Stimulated activated CD8-positive, alpha-beta memory T cell treated with anti-CD3 and anti-CD28 coated beads, Interleukin-7, amount 100 ng/mL, for 24 hours (primary cell): ENCODE results near the gene ZGLP1.

Experiments used
- DNase-seq: peaks from one replicate; pipeline ENCODE4 v3.0.0-alpha.2; 2020; ENCODE audit warnings: low read depth

The ZGLP1 gene

DNA sequence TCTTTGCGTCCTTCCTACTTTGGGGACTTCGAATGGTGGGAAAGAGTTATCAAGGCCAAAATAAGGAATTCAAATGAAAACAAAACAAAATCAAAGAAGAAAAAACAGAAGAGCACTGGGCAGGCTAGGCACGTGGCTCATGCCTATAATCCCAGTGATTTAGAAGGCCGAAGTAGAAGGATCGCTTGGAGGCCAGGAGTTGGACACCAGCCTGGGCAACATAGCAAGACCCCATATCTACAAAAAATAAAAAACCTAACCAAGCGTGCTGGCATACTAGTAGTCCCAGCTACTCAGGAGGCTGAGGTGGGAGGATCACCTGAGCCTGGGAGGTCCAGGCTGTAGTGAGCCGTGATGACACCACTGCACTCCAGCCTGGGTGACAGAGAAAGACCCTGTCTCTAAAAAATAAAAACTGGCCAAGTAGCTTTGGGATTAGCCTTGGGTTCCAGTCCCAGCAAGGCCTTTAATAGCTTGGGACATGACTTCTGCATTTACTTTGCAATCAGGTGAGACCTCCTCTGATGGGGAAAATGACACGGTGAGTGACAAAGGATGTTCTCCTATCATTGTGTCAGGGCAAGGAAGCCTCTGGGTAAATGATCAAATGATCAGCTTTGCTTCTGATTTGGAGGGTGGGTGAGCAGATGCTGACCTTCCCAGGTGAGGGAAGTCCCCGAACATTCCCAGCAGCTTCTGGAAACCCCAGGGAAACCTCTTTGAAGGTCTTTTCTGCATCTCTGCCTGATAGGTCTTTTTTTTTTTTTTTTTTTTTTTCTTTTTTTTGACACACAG lies 31.6 kb downstream of the ZGLP1 start:
- DNase-seq = no peak

- DNase-seq = no peak
Measured at GRCh38 chr19:10274589-10274988, 35.0 kb downstream of the ZGLP1 start.

DNA sequence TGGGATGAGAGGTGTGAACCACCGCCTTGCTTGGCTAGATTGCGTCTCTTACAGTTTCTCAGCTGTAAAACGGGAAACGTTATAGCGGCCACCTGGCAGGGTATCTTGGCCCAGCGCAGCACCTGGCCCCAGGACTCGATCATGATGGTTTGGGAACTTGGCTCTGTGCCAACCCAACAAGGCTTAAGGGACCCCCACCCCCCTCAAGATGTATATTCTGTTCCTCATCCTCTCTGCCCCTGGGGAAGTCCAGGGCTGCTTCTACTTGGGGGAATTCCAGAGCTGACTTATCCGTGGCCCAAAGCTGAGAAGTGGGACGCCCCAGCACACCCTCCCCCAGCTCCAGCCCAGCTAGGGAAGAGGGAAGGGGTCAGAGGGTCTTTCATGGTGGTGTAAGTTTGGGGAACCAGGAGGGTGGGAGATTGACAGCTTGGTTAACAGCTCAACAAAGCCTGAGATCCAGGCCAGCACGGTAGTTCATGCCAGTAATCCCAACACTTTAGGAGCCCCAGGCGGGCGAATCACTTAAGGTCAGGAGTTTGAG lies 38.0 kb downstream of the ZGLP1 start:
- DNase-seq = no peak

DNA sequence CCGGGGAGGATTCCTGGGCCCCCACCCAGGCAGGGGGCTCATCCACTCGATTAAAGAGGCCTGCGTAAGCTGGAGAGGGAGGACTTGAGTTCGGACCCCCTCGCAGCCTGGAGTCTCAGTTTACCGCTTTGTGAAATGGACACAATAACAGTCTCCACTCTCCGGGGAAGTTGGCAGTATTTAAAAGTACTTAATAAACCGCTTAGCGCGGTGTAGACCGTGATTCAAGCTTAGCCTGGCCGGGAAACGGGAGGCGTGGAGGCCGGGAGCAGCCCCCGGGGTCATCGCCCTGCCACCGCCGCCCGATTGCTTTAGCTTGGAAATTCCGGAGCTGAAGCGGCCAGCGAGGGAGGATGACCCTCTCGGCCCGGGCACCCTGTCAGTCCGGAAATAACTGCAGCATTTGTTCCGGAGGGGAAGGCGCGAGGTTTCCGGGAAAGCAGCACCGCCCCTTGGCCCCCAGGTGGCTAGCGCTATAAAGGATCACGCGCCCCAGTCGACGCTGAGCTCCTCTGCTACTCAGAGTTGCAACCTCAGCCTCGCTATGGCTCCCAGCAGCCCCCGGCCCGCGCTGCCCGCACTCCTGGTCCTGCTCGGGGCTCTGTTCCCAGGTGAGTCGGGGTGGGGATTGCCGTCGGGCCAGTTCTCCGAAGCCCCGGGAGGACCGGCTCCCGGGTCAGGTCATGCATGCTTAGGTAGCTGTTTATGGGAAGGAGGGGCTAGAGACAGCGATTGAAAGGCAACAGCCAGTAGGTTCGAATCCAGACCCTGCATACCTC lies 38.8 kb downstream of the ZGLP1 start, which contains the start of gene ICAM1:
Gene ICAM1, plus strand, starts transcription at position 505 of the 779 bp plus-strand sequence. Its CDS starts 40 bp downstream, at position 545.
- peak; percentile 43 for DNase-seq

DNA sequence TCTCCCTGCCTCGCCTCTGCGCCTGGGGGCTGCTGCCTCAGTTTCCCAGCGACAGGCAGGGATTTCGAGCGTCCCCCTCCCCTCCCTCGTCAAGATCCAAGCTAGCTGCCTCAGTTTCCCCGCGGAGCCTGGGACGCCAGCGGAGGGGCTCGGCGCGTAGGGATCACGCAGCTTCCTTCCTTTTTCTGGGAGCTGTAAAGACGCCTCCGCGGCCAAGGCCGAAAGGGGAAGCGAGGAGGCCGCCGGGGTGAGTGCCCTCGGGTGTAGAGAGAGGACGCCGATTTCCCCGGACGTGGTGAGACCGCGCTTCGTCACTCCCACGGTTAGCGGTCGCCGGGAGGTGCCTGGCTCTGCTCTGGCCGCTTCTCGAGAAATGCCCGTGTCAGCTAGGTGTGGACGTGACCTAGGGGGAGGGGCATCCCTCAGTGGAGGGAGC lies 39.4 kb downstream of the ZGLP1 start:
- DNase-seq = peak; percentile 54

DNA sequence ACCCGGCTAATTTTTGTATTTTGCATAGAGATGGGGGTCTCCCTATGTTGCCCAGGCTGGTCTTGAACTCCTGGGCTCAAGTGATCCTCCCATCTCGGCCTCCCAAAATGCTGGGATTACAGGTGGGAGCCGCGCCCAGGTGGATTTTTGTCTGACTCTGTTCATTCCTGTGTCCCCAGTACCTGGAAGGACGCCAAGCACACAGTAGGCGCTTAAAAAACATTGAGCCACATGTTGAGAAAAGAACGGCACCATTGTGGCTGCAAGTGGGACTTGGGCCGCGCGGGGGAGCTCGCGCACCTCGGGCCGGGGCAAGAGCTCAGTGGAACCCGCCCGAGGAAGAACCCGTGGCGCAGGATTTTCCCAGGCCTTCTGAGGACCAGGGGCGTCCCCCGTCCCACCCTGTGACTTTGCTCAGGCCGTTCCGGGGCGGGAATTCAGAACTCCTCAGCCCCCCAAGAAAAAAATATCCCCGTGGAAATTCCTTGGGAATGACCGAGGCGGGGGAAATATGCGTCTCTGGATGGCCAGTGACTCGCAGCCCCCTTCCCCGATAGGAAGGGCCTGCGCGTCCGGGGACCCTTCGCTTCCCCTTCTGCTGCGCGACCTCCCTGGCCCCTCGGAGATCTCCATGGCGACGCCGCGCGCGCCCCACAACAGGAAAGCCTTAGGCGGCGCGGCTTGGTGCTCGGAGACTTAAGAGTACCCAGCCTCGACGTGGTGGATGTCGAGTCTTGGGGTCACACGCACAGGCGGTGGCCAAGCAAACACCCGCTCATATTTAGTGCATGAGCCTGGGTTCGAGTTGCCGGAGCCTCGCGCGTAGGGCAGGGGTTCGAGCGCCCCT lies 40.1 kb downstream of the ZGLP1 start:
- peak; percentile 81 for DNase-seq

DNA sequence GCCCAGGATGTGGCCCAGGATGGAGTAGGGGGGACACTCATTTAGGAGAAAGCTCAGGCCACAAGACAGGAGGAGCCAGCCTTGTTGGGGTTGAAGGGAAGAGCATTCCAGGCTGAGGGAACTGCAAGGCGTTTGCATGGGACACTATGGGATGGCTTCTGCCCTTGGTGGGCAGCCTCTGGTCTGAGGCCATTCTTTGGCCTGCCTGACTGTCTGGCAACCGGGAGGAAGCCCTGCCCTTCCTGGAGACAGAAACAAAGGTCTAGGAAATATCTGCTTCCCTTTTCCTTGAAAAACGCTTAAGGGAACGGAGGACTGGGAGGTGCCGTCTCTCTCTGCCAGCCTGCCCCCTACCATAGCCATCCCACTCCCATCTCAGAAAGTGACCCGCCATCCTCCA lies 41.5 kb downstream of the ZGLP1 start:
- DNase-seq = no peak

GRCh38 chr19:10266706-10267105 lies 42.9 kb downstream of the ZGLP1 start:
- DNase-seq = no peak

- DNase-seq = no peak
Measured at GRCh38 chr19:10262771-10263170, 46.8 kb downstream of the ZGLP1 start.

DNA sequence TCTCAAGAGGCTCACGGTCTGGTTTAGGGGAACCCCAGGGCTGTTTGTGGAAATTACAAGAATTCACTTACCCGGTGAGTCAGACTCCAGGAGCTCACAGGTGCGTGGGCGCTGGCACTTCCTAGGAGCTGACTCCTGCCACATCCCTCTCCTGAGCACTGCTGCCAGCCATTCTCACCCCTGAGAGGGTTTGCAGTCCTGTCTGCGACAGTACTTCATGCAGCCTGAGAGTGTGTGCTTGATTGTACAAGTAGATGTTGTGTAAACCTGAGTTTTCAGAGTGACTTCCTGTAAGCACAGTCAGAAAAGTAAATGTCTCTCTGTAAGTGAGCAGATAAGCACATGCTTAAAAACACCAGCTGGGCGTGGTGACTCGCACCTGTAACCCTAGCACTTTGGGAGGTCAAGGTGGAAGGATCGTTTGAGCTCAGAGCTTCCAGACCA lies 49.5 kb downstream of the ZGLP1 start:
- DNase-seq = peak; percentile 27

- peak; percentile 90 for DNase-seq
Measured at GRCh38 chr19:10259162-10259905, 50.3 kb downstream of the ZGLP1 start.

DNA sequence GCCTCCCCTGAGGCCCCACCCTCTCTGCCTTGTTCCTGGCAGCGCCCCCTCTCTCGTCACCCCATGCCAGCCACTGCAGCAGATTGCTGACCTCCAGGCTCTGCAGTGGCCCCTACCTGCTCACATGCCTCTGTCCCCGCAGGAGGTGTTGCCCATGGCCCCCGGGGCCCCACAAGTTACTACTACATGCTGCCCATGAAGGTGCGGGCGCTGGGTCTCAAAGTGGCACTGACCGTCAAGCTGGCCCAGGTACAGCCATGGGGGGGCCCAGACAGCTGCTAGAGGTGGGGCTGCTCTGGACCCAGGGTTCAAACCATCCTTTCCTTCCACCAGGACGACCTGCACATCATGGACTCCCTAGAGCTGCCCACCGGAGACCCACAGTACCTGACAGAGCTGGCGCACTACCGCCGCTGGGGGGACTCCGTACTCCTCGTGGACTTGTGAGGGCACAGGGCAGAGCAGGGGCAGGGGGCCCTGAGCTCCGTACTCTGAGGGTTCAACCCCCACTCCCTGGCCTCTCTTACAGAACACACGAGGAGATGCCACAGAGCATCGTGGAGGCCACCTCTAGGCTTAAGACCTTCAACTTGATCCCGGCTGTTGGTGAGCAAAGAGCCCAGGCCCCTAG lies 51.4 kb downstream of the ZGLP1 start:
- no peak for DNase-seq

DNA sequence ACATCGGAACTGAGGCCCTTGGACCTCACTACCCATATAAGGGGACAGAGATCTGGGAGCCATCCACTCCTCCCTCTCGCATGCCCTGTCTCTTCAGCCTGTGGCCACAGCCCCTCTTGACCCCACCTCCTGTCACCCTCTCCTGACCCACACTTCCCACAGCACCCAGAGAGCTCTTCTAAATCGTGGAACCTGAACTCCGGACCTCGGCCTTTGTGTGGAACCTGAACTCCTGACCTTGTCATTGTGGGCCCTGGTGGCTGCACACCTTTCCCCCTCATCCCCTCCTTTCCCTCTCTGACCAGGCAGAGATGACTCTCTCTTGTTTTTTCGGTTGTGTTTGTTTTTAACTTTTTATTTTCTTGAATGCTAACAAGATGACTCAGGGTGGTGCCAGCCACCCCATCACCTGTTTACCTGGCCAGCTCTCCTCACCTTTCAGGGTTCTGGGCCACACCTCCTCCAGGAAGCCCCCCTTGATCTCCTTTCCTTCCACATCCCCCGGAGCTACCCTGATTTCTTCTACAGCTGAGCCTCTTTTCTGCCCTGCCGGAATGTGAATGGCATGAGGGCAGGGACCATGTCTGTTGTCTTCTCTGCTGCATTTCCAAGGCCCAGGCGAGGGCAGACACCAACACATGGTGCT lies 52.5 kb downstream of the ZGLP1 start:
- no peak for DNase-seq

- DNase-seq = no peak
Measured at GRCh38 chr19:10256551-10256950, 53.1 kb downstream of the ZGLP1 start.

DNA sequence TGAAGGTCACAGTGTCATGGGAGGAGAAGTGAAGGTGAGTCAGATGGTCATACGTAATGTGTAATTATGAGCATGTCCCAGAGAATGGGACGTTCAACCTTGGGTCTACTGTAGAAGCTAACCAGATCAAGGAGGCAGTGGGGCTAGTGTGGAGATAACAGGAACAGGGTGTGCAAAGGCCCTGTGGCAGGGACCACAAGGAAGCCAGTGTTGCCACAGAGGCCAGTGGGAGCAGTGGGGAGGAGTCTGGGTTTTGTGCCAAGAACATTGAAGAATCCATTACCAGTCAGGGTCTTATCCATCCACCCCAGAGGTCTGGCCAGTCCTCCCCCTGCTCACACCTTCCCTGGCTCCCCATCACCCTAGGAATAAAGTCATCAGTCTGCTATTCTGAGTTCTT lies 54.3 kb downstream of the ZGLP1 start:
- no peak for DNase-seq
